Suprapubic skin (tissue), 4 donors: Measurements from ENCODE around the gene OR4F15. TPM values are rescaled to one million over a fixed set of nuclear protein-coding genes. Genes with fewer than 3 reads are reported as not detected.
"Not testable (repeated sequence)": the region's sequence is repeated elsewhere in the genome, so short reads cannot be mapped to it uniquely, and the experiment has no call there.

Experiments
- DNase-seq, 2 donors: peaks; one replicate each; pipeline ENCODE4 v3.0.0-alpha.2; 2019; ENCODE audit warnings: low spot score in 2 of 2
- H3K27ac ChIP-seq: fragments of 200-600 bp; sonication (generic); one replicate; pipeline ENCODE4 v1.5.1; 2019
- H3K27me3 ChIP-seq: fragments of 200-600 bp; sonication (generic); one replicate; pipeline ENCODE4 v1.5.1; 2019
- H3K36me3 ChIP-seq: fragments of 200-600 bp; sonication (generic); one replicate; pipeline ENCODE4 v1.5.1; 2019
- H3K4me1 ChIP-seq: fragments of 200-600 bp; sonication (generic); one replicate; pipeline ENCODE4 v1.5.1; 2019
- H3K4me3 ChIP-seq: fragments of 200-600 bp; sonication (generic); one replicate; pipeline ENCODE4 v1.5.1; 2019; ENCODE audit warnings: mild to moderate bottlenecking
- H3K9me3 ChIP-seq: fragments of 200-600 bp; sonication (generic); one replicate; pipeline ENCODE4 v1.5.1; 2019
- CTCF ChIP-seq, 2 donors: fragments of 200-600 bp in 1 of 2; fragments of 450-650 bp in 1 of 2; sonication (generic) in 1 of 2; IDR thresholded peaks; one replicate each; pipeline ENCODE4 v1.5.1; 2016 to 2019; ENCODE audit warnings: antibody characterized with exemption in 2 of 2, mild to moderate bottlenecking in 1 of 2, moderate library complexity in 1 of 2
- EP300 ChIP-seq: sonication (generic); formaldehyde crosslinking; IDR thresholded peaks from one replicate; pipeline ENCODE4 v1.6.1; 2017; ENCODE audit warnings: antibody characterized with exemption
- POLR2A ChIP-seq, 2 donors: fragments of 450-650 bp; IDR thresholded peaks; one replicate each; pipeline ENCODE4 v1.6.1; 2017; ENCODE audit warnings: antibody characterized with exemption in 2 of 2, mild to moderate bottlenecking in 2 of 2, moderate library complexity in 2 of 2
- POLR2AphosphoS5 ChIP-seq, 3 donors: sonication (generic); formaldehyde crosslinking; IDR thresholded peaks; one replicate each; pipeline ENCODE4 v1.6.1; 2017; ENCODE audit warnings: antibody characterized with exemption in 3 of 3
- WGBS: methylation state at CpG from one replicate; pipeline ENCODE4 v1.1.5; 2018; 5-methylcytosine and 5-hydroxymethylcytosine counted together
- total RNA-seq, 4 donors: library from RNA; depleted of rRNA; stranded (reverse); fragments of >200 nt; gene quantifications; one replicate each; pipeline ENCODE4 v1.1.0, GENCODE V29; 2016

Gene OR4F15
- total RNA-seq, 4 donors from 2014 or later = 0.25 TPM; not detected in 3

GRCh38 chr15:101773496-101774100 lies 38.4 kb upstream of the OR4F15 start:
- Histone ChIP-seq H3K36me3 (no peaks in the 10 kb centered on the region), H3K4me1 (no peaks in the 10 kb centered on the region), H3K9me3 (no peaks in the 10 kb centered on the region), H3K27ac (no peak overlapping the region), H3K27me3 (no peaks in the 10 kb centered on the region), H3K4me3 (no peak overlapping the region)
- no peak for TF ChIP-seq CTCF (IDR thresholded peaks at IDR 0.05)
- no peak for TF ChIP-seq POLR2AphosphoS5 (IDR thresholded peaks at IDR 0.05)
- no peak for TF ChIP-seq POLR2A (IDR thresholded peaks at IDR 0.05)
- TF ChIP-seq EP300 = no peak
- WGBS = 59% methylated on average over 5 of the region's 7 CpGs
- DNase-seq = no peak

- 95% methylated on average over 10 of the region's 10 CpGs for WGBS
- no peaks in the 10 kb centered on the region for H3K4me1 ChIP-seq
- no peak overlapping the region for H3K4me3 ChIP-seq
- DNase-seq = no peak
- no peak overlapping the region for H3K27ac ChIP-seq
- H3K36me3 ChIP-seq = no peaks in the 10 kb centered on the region
- TF ChIP-seq CTCF (IDR thresholded peaks at IDR 0.05) (no peak), POLR2A (IDR thresholded peaks at IDR 0.05) (no peak), EP300 (no peak), POLR2AphosphoS5 (IDR thresholded peaks at IDR 0.05) (no peak)
- H3K9me3 ChIP-seq = no peaks in the 10 kb centered on the region
- no peaks in the 10 kb centered on the region for H3K27me3 ChIP-seq
These were observed 36.9 kb upstream of the OR4F15 start for GRCh38 chr15:101775136-101775535.

- H3K27ac ChIP-seq, H3K36me3 ChIP-seq, H3K27me3 ChIP-seq, H3K4me3 ChIP-seq, DNase-seq, H3K9me3 ChIP-seq, H3K4me1 ChIP-seq: not testable (repeated sequence)
- 92% methylated on average over 10 of the region's 10 CpGs for WGBS
These were observed 33.4 kb upstream of the OR4F15 start for GRCh38 chr15:101778576-101778975.

- not testable (repeated sequence) for H3K9me3 ChIP-seq, DNase-seq, H3K4me3 ChIP-seq, H3K4me1 ChIP-seq, H3K36me3 ChIP-seq, H3K27me3 ChIP-seq, H3K27ac ChIP-seq
- 12% methylated on average over 1 of the region's 1 CpG for WGBS
These were observed 31.8 kb upstream of the OR4F15 start for GRCh38 chr15:101780225-101780624.

GRCh38 chr15:101781928-101782327 lies 30.1 kb upstream of the OR4F15 start:
- H3K9me3 ChIP-seq = no peaks in the 10 kb centered on the region
- no peak for DNase-seq
- H3K27me3 ChIP-seq = no peaks in the 10 kb centered on the region
- H3K36me3 ChIP-seq = no peaks in the 10 kb centered on the region
- H3K4me3 ChIP-seq = no peak overlapping the region
- H3K4me1 ChIP-seq = no peaks in the 10 kb centered on the region
- no peak overlapping the region for H3K27ac ChIP-seq
- WGBS = 80% methylated on average over 9 of the region's 9 CpGs
- TF ChIP-seq CTCF (IDR thresholded peaks at IDR 0.05) = no peak
- TF ChIP-seq EP300 = no peak

- 63% methylated on average over 2 of the region's 2 CpGs for WGBS
- Histone ChIP-seq H3K4me1 (no peaks in the 10 kb centered on the region), H3K36me3 (no peaks in the 10 kb centered on the region), H3K27ac (no peak overlapping the region), H3K9me3 (no peaks in the 10 kb centered on the region), H3K27me3 (no peaks in the 10 kb centered on the region), H3K4me3 (no peak overlapping the region)
- DNase-seq = no peak
- TF ChIP-seq CTCF (IDR thresholded peaks at IDR 0.05) = no peak
- no peak for TF ChIP-seq POLR2AphosphoS5 (IDR thresholded peaks at IDR 0.05)
- no peak for TF ChIP-seq POLR2A (IDR thresholded peaks at IDR 0.05)
- TF ChIP-seq EP300 = no peak
These were observed 27.4 kb upstream of the OR4F15 start for GRCh38 chr15:101784644-101785043.

- not testable (repeated sequence) for DNase-seq, H3K27me3 ChIP-seq, H3K9me3 ChIP-seq, H3K4me1 ChIP-seq, H3K4me3 ChIP-seq, H3K27ac ChIP-seq, H3K36me3 ChIP-seq
- WGBS = 65% methylated on average over 2 of the region's 2 CpGs
These were observed 25.6 kb upstream of the OR4F15 start for GRCh38 chr15:101786422-101786821.

- not testable (repeated sequence) for H3K9me3 ChIP-seq, H3K36me3 ChIP-seq, H3K27ac ChIP-seq, H3K4me1 ChIP-seq, H3K27me3 ChIP-seq, H3K4me3 ChIP-seq, DNase-seq
- WGBS = 78% methylated on average over 2 of the region's 2 CpGs
These were observed 24.0 kb upstream of the OR4F15 start for GRCh38 chr15:101788001-101788400.

- H3K4me3 ChIP-seq, H3K4me1 ChIP-seq, H3K27me3 ChIP-seq, H3K36me3 ChIP-seq, H3K27ac ChIP-seq, DNase-seq, H3K9me3 ChIP-seq: not testable (repeated sequence)
- 80% methylated on average over 5 of the region's 5 CpGs for WGBS
These were observed 23.3 kb upstream of the OR4F15 start for GRCh38 chr15:101788503-101789269.
